ENCODE results near the gene KIF4A. TPM values are rescaled to one million over a fixed set of nuclear protein-coding genes. Genes with fewer than 3 reads are reported as not detected.
"Not testable (repeated sequence)": the region's sequence is repeated elsewhere in the genome, so short reads cannot be mapped to it uniquely, and the experiment has no call there.

The KIF4A gene
- total RNA-seq: 17.0 and 18.0 TPM in 2 replicates
- long read RNA-seq, partial matches to known transcripts: 31 of 36 reads
- long read RNA-seq, other reads (novel, unspliced or antisense): 5 of 36 reads

GRCh38 chrX:70289793-70290770 lies at the start of gene KIF4A, which contains the start of gene PDZD11:
TSS of gene KIF4A (plus strand) at chrX:70290104. CDS start at chrX:70290459, 355 bp downstream.
TSS of gene PDZD11 (minus strand) at chrX:70289927. CDS start at chrX:70289341, 586 bp downstream.
- peak; percentile 66 for DNase-seq (ENCODE audit: low spot score, unreplicated experiment)
- Mint-ChIP-seq H3K27ac (peak within 1 kb of the TSS; percentile 88), H3K36me3 (ENCODE audit: insufficient read depth) (no peaks in the 10 kb centered on the region), H3K4me3 (ENCODE audit: low read depth) (peak within 1 kb of the TSS; percentile 91), H3K4me1 (ENCODE audit: low read depth) (peaks cover 9% of the 10 kb centered on the region), H3K9me3 (ENCODE audit: low read depth) (peaks cover 2% of the 10 kb centered on the region), H3K27me3 (no peaks in the 10 kb centered on the region)
- TF ChIP-seq CTCF (IDR thresholded peaks at IDR 0.05; ENCODE audit: unreplicated experiment): no peak

GRCh38 chrX:70240751-70241150 lies 49.2 kb upstream of the KIF4A start:
- no peaks in the 10 kb centered on the region for H3K4me1 Mint-ChIP-seq (ENCODE audit: low read depth)
- H3K4me3 Mint-ChIP-seq (ENCODE audit: low read depth): no peak overlapping the region
- TF ChIP-seq CTCF (IDR thresholded peaks at IDR 0.05; ENCODE audit: unreplicated experiment): no peak
- H3K36me3 Mint-ChIP-seq (ENCODE audit: insufficient read depth): no peaks in the 10 kb centered on the region
- no peak overlapping the region for H3K27ac Mint-ChIP-seq
- H3K27me3 Mint-ChIP-seq: no peaks in the 10 kb centered on the region
- no peak for DNase-seq (ENCODE audit: low spot score, unreplicated experiment)
- H3K9me3 Mint-ChIP-seq (ENCODE audit: low read depth): peaks cover 7% of the 10 kb centered on the region

GRCh38 chrX:70241501-70241900 lies 48.4 kb upstream of the KIF4A start:
- Mint-ChIP-seq H3K4me1 (ENCODE audit: low read depth) (no peaks in the 10 kb centered on the region), H3K4me3 (ENCODE audit: low read depth) (no peak overlapping the region), H3K27ac (no peak overlapping the region), H3K36me3 (ENCODE audit: insufficient read depth) (no peaks in the 10 kb centered on the region), H3K27me3 (no peaks in the 10 kb centered on the region), H3K9me3 (ENCODE audit: low read depth) (peaks cover 7% of the 10 kb centered on the region)
- TF ChIP-seq CTCF (IDR thresholded peaks at IDR 0.05; ENCODE audit: unreplicated experiment): no peak
- DNase-seq (ENCODE audit: low spot score, unreplicated experiment): no peak

GRCh38 chrX:70243601-70244000 lies 46.3 kb upstream of the KIF4A start:
- not testable (repeated sequence) for H3K27ac Mint-ChIP-seq

GRCh38 chrX:70244881-70245280 lies 45.0 kb upstream of the KIF4A start:
- Mint-ChIP-seq H3K27ac (no peak overlapping the region), H3K9me3 (ENCODE audit: low read depth) (peaks cover 10% of the 10 kb centered on the region), H3K36me3 (ENCODE audit: insufficient read depth) (no peaks in the 10 kb centered on the region), H3K4me1 (ENCODE audit: low read depth) (no peaks in the 10 kb centered on the region), H3K27me3 (no peaks in the 10 kb centered on the region), H3K4me3 (ENCODE audit: low read depth) (no peak overlapping the region)
- DNase-seq (ENCODE audit: low spot score, unreplicated experiment): no peak
- no peak for TF ChIP-seq CTCF (IDR thresholded peaks at IDR 0.05; ENCODE audit: unreplicated experiment)

More at GRCh38 chrX:70243601-70244000, 46.3 kb upstream of the KIF4A start:
- not testable (repeated sequence) for H3K36me3 Mint-ChIP-seq (ENCODE audit: insufficient read depth); H3K4me1 Mint-ChIP-seq (ENCODE audit: low read depth); DNase-seq (ENCODE audit: low spot score, unreplicated experiment); H3K27me3 Mint-ChIP-seq; H3K4me3 Mint-ChIP-seq (ENCODE audit: low read depth); H3K9me3 Mint-ChIP-seq (ENCODE audit: low read depth)

All from progenitor cell of endocrine pancreas (in vitro differentiated cells).